GM18526 (cell line): Measurements from ENCODE around the gene OR1F1.

ENCODE experiments used
- POLR2A ChIP-seq: IDR thresholded peaks from 3 replicates; pipeline ENCODE4 v1.6.1; 2011; ENCODE audit not compliant: insufficient read length; ENCODE audit errors: extremely low read depth

The OR1F1 gene

GRCh38 chr16:3187798-3188674 lies at the start of gene OR1F1:
Gene OR1F1, plus strand, starts transcription at chr16:3188204.
- TF ChIP-seq POLR2A: no peak

GRCh38 chr16:3138342-3138741 lies 49.7 kb upstream of the OR1F1 start:
- TF ChIP-seq POLR2A: no peak

- no peak for TF ChIP-seq POLR2A
These were observed 49.1 kb upstream of the OR1F1 start for GRCh38 chr16:3138823-3139426.

- TF ChIP-seq POLR2A: no peak
These were observed 47.2 kb upstream of the OR1F1 start for GRCh38 chr16:3140603-3141427.

GRCh38 chr16:3141781-3142311 lies 46.2 kb upstream of the OR1F1 start:
- TF ChIP-seq POLR2A: no peak

- TF ChIP-seq POLR2A: no peak
These were observed 45.7 kb upstream of the OR1F1 start for GRCh38 chr16:3142327-3142726.

GRCh38 chr16:3142770-3143169 lies 45.2 kb upstream of the OR1F1 start:
- no peak for TF ChIP-seq POLR2A

- no peak for TF ChIP-seq POLR2A
These were observed 44.8 kb upstream of the OR1F1 start for GRCh38 chr16:3143189-3143588.

GRCh38 chr16:3143598-3144320 lies 44.2 kb upstream of the OR1F1 start:
- no peak for TF ChIP-seq POLR2A

- no peak for TF ChIP-seq POLR2A
These were observed 43.6 kb upstream of the OR1F1 start for GRCh38 chr16:3144321-3144983.

GRCh38 chr16:3145151-3145550 lies 42.9 kb upstream of the OR1F1 start:
- no peak for TF ChIP-seq POLR2A

GRCh38 chr16:3145660-3146059 lies 42.3 kb upstream of the OR1F1 start:
- no peak for TF ChIP-seq POLR2A

- no peak for TF ChIP-seq POLR2A
These were observed 40.8 kb upstream of the OR1F1 start for GRCh38 chr16:3147046-3147756.

- no peak for TF ChIP-seq POLR2A
These were observed 40.3 kb upstream of the OR1F1 start for GRCh38 chr16:3147757-3148104.
